HL-60 (cell line): ENCODE data around the gene CBLN1.

Experiments
- DNase-seq, 2 experiments: peaks; one replicate each; pipeline ENCODE4 v3.0.0-alpha.2; 2010 to 2020; ENCODE audit warnings: low read depth in 1 of 2, low spot score in 1 of 2
- H3K27ac ChIP-seq: fragments of 250-450 bp; sonication (Bioruptor Pico); replicated peaks from 2 replicates; pipeline ENCODE4 v1.5.1; 2020; ENCODE audit warnings: mild to moderate bottlenecking, moderate library complexity
- H3K27me3 ChIP-seq: fragments of 250-450 bp; sonication (Bioruptor Pico); 2 replicates; pipeline ENCODE4 v1.5.1; 2021; ENCODE audit warnings: mild to moderate bottlenecking, moderate library complexity; ENCODE audit not compliant: insufficient read depth, poor library complexity, severe bottlenecking
- H3K4me3 ChIP-seq: replicated peaks from 2 replicates; pipeline ENCODE4 v1.5.1; 2011; ENCODE audit warnings: mild to moderate bottlenecking, control low read depth, low read length; ENCODE audit not compliant: insufficient read depth
- GABPA ChIP-seq: IDR thresholded peaks from 2 replicates; pipeline ENCODE4 v1.6.1; 2012; ENCODE audit warnings: low read depth
- POLR2AphosphoS5 ChIP-seq: IDR thresholded peaks from 2 replicates; pipeline ENCODE4 v1.6.1; 2012; ENCODE audit warnings: low read depth
- SPI1 ChIP-seq: IDR thresholded peaks from 2 replicates; pipeline ENCODE4 v1.6.1; 2012; ENCODE audit warnings: low read depth, mild to moderate bottlenecking, borderline replicate concordance
- long read RNA-seq: library from polyadenylated mRNA; unstranded; transcript quantifications from one replicate; pipeline ENCODE4 v2.0.0, GENCODE V29; 2020
- TF ChIP-seq, protein P1 (sequence below): IDR thresholded peaks from one replicate; pipeline ENCODE4 v1.5.1; 2011; ENCODE audit warnings: low read length, control low read depth, inconsistent platforms; ENCODE audit not compliant: insufficient read depth
- TF ChIP-seq, protein P2 (sequence below): IDR thresholded peaks from 2 replicates; pipeline ENCODE4 v1.6.1; 2012; ENCODE audit warnings: low read depth; ENCODE audit not compliant: insufficient replicate concordance

Gene CBLN1
- long read RNA-seq: 0 reads

DNA sequence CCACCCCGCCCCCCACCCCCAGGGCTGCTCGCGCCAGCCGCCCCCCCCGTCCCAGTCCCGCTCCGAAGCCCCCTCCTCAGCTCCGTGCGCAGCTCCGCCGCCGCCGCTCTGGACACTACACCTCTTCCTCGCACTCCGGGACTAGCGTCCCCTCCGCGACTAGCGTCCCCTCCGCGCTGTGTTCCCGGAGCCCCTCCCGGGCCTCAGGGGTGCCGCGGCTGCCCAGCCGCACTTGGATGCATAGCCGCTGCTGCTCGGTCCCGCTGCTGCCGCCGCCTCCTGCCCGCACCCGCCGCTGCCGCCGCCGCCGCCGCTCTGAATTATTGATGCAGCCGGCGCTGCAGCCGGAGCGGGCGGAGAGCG, at the start of gene CBLN1:
CBLN1 (minus strand) TSS at position 359 of the 363 bp plus-strand sequence. CDS start 373 bp downstream, outside the sequence.
- Histone ChIP-seq H3K4me3 (no peak within 1 kb of the TSS), H3K27me3 (peaks cover 67% of the 10 kb centered on the region), H3K27ac (no peak within 1 kb of the TSS)
- TF ChIP-seq POLR2AphosphoS5 (no peak), GABPA (no peak), SPI1 (no peak)
- TF ChIP-seq, protein P1, sequence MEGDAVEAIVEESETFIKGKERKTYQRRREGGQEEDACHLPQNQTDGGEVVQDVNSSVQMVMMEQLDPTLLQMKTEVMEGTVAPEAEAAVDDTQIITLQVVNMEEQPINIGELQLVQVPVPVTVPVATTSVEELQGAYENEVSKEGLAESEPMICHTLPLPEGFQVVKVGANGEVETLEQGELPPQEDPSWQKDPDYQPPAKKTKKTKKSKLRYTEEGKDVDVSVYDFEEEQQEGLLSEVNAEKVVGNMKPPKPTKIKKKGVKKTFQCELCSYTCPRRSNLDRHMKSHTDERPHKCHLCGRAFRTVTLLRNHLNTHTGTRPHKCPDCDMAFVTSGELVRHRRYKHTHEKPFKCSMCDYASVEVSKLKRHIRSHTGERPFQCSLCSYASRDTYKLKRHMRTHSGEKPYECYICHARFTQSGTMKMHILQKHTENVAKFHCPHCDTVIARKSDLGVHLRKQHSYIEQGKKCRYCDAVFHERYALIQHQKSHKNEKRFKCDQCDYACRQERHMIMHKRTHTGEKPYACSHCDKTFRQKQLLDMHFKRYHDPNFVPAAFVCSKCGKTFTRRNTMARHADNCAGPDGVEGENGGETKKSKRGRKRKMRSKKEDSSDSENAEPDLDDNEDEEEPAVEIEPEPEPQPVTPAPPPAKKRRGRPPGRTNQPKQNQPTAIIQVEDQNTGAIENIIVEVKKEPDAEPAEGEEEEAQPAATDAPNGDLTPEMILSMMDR: no peak
- TF ChIP-seq, protein P2, sequence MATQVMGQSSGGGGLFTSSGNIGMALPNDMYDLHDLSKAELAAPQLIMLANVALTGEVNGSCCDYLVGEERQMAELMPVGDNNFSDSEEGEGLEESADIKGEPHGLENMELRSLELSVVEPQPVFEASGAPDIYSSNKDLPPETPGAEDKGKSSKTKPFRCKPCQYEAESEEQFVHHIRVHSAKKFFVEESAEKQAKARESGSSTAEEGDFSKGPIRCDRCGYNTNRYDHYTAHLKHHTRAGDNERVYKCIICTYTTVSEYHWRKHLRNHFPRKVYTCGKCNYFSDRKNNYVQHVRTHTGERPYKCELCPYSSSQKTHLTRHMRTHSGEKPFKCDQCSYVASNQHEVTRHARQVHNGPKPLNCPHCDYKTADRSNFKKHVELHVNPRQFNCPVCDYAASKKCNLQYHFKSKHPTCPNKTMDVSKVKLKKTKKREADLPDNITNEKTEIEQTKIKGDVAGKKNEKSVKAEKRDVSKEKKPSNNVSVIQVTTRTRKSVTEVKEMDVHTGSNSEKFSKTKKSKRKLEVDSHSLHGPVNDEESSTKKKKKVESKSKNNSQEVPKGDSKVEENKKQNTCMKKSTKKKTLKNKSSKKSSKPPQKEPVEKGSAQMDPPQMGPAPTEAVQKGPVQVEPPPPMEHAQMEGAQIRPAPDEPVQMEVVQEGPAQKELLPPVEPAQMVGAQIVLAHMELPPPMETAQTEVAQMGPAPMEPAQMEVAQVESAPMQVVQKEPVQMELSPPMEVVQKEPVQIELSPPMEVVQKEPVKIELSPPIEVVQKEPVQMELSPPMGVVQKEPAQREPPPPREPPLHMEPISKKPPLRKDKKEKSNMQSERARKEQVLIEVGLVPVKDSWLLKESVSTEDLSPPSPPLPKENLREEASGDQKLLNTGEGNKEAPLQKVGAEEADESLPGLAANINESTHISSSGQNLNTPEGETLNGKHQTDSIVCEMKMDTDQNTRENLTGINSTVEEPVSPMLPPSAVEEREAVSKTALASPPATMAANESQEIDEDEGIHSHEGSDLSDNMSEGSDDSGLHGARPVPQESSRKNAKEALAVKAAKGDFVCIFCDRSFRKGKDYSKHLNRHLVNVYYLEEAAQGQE: no peak
- DNase-seq: no peak

DNA sequence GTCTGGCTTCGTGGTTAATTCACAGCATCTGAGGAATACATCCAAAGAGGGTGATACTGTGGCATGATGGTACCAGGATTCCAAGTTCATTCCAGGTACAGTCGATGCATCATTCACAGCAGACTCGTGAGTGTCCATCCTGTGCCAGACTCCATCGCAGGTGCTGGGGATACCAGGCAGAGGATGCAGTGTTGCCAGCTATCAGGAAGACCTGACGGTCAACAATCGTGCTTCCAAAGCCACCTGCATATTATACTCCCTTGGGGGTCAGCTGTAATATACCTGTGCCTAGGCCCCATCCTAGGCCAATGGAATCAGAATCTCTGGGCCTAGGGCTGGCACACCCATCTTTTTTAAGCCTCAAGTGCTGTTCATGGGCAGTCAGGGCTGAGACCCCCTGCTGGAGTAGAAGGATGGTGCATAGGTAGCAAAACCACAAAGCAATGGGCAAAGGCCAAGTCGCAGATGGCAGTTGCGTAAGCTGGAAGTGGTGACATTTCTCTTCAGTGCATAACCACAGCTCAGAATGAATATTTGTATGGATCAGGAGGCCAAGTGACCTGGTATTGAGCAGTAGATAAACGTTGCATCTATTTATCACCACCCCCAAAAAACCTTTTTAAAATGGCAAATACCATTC, 49.0 kb upstream of the CBLN1 start:
- Histone ChIP-seq H3K27me3 (no peaks in the 10 kb centered on the region), H3K4me3 (no peak overlapping the region), H3K27ac (no peak overlapping the region)
- no peak for TF ChIP-seq GABPA
- TF ChIP-seq SPI1: no peak
- no peak for TF ChIP-seq POLR2AphosphoS5
- TF ChIP-seq, protein P2: no peak
- DNase-seq: peak in 1 of 2 experiments; percentile 7

DNA sequence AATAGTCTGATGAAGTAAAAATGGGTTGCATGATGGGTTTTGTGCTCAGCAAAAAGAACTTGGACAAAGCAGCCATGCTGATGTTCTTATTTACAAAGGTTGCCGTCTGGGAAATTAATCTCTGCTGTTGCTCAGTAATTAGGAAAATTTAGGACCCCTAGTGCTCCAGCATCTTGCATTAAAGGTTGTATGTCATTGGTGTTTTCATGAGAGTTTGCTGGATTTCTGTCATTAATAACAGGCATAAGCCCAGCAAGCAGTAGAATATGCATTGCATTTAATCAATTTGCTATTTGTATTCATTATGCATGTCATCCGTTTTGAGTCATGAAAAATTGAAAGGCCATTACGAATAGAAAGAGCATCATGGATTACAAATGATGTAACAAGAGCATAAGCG, 46.7 kb upstream of the CBLN1 start:
- Histone ChIP-seq H3K4me3 (no peak overlapping the region), H3K27ac (no peak overlapping the region), H3K27me3 (peaks cover 1% of the 10 kb centered on the region)
- TF ChIP-seq POLR2AphosphoS5: no peak
- TF ChIP-seq, protein P1: no peak
- no peak for TF ChIP-seq SPI1
- TF ChIP-seq GABPA: no peak
- TF ChIP-seq, protein P2: no peak
- no peak for DNase-seq
